Epithelial cell of prostate (primary cell): ENCODE data around the gene SLMAP.
"Not testable (repeated sequence)": the region's sequence is repeated elsewhere in the genome, so short reads cannot be mapped to it uniquely, and the experiment has no call there.

Source experiments
- DNase-seq: peaks from one replicate; pipeline ENCODE4 v3.0.0-alpha.2; 2011; ENCODE audit warnings: low read depth, low spot score
- H3K27ac ChIP-seq: fragments of 450-650 bp; 2 replicates; pipeline ENCODE4 v1.5.1; 2017; ENCODE audit warnings: mild to moderate bottlenecking

Gene SLMAP

DNA sequence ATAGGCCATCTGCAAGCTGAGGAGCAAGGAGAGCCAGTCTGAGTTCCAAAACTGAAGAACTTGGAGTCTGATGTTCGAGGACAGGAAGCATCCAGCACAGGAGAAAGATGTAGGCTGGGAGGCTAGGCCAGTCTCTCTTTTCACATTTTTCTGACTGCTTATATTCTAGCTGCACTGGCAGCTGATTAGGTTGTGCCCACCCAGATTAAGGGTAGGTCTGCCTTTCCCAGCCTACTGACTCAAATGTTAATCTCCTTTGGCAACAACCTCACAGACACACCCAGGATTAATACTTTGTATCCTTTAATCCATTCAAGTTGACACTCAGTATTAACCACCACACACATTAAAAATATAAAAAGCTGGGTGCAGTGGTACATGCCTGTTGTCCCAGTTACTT is 113.0 kb downstream of the SLMAP start:
- DNase-seq, H3K27ac ChIP-seq: not testable (repeated sequence)

DNA sequence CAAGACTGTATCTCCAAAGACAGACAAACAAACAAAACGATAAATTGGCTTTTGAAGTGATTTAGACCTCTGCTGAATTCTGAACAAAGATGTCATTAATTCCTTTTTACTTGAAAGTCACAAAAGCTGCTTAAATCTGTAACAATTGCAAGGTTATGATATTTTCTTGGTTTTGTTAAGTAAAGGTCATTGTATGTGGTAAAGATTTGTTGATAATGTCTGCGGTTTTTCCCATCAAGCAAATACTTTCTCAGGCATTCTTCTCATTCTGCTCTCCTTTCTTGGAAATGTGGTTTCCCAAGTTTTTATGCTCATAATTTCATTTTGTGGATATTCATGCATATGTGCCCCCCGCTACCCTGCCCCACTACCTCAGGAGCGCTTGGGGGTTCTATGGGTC is 116.5 kb downstream of the SLMAP start:
- H3K27ac ChIP-seq, result no peak overlapping the region
- no peak for DNase-seq

DNA sequence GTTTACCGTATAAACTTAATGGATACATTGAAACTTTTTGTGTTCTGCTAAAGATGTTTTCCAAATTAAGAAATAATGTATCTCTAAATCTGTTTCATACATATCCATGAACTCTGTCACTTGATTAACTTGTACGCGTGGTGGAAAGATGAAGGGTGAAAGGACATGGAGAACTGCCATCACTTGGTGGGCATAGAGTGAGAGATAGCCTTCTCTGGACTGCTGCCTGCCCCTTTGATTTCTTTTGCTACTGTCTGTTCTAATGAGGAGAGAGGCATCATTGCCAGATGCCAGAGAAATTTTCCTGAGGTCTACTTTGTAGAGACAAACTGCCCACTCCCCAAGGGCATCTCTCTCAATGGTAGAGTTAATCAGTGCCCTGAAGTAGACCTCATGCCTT is 120.5 kb downstream of the SLMAP start:
- H3K27ac ChIP-seq, result no peak overlapping the region
- no peak for DNase-seq

DNA sequence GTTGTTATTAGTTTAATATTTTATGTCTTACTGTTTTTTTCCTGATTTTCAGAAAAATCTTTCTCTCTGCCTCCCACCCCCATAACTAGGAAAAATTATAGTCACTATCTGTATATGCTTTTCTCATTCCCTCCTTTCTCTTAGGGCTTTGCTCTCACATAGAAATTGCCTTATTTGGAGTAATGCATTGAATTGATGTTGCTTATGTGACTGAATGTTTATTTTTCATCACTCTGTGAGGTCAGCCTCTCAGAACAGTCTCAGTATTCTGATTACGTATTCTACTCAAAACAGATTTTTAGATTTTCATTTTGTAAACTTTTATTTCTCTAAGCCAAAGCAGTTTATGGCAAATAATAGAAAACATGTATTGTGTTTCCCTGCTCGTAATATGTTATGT is 121.0 kb downstream of the SLMAP start:
- no peak for DNase-seq
- H3K27ac ChIP-seq, result no peak overlapping the region

DNA sequence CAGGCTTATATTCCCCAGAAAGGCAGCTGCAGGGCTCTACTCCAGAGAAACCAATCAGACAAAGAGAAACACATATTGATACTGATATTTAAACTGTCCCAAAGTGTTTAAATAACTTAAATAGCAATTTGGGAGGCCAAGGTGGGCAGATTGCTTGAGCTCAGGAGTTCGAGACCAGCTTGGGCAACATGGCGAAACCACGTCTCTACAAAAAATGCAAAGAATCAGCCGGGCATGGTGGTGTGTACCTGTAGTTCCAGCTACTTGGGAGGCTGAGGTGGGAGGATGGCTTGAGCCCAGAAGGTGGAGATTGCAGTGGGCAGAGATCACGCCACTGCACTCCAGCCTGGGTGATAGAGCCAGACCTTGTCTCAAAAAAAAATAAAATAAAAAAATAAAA is 128.3 kb downstream of the SLMAP start:
- not testable (repeated sequence) for DNase-seq, H3K27ac ChIP-seq

DNA sequence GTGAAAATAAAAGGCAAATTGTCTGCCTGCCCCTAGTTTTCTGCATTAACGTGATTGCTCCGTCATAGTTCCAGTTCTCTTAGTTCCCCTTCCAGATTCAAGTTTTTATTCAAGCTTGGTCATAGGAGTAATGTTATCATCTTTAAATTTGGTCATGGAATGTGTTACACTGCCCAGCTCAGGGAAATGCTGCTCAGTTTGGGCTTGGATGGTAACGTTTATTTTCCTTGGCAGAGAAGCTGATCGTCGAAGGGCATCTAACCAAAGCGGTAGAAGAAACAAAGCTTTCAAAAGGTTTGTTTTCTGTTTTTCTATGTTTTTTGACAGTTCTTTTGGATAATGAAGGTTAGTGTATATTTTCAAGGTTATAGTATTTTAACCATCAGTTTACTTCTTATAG is 133.7 kb downstream of the SLMAP start:
- no peak for DNase-seq
- no peak overlapping the region for H3K27ac ChIP-seq

DNA sequence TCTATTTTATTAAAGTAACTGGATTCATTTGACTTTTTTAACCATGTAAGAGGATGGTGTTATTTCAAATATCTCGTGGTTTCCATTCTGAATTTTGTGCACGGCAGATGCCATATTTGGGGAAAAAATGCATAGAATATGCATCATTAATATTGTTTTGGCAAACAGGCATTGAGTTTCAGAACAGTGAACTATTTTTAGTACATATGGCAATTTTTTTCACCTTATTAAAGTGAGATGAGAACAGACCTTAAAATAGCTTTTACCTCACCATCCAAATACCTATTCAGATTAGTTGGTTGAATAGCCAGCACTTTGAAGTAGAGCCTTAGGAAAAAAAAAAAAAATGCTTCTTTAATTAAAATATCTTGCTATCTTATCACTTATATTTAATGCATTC is 134.8 kb downstream of the SLMAP start:
- no peak for DNase-seq

DNA sequence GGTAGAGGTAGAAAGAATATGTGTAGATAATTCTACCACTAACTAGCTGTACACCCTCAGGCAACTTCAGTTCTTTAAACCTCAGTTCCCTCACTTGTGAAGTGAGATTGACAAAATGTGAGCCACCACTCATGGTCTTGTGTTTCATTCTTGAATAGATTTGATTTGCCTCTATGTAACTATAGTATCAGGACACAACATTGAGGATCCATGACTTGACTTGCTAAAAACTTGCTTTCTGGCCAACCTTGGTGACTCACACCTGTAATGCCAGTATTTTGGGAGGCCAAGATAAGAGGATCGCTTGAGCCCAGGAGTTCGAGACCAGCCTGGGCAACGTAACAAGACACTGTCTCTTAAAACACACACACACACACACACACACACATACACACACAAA is 136.3 kb downstream of the SLMAP start:
- H3K27ac ChIP-seq, result no peak overlapping the region
- peak; percentile 16 for DNase-seq

More for the DNA sequence above, 134.8 kb downstream of the SLMAP start:
- no peak overlapping the region for H3K27ac ChIP-seq

DNA sequence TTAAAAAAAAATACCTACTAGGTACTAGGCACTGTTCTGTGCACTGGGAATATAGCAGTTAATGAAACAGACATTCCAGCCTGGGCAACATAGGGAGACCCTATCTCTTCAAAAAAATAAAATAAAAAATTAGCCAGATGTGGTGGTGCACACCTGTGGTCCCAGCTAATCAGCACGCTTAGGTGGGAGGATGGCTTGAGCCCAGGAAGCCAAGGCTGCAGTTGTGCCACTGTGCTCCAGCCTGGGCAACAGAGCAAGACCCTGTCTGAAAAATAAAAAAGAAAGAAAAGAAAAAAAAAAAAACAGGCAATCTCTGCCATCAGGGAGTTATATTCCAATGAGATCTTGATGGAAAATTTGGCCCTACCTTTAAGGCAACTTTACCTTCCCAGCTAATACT is 137.0 kb downstream of the SLMAP start:
- H3K27ac ChIP-seq, result no peak overlapping the region
- DNase-seq, result no peak

DNA sequence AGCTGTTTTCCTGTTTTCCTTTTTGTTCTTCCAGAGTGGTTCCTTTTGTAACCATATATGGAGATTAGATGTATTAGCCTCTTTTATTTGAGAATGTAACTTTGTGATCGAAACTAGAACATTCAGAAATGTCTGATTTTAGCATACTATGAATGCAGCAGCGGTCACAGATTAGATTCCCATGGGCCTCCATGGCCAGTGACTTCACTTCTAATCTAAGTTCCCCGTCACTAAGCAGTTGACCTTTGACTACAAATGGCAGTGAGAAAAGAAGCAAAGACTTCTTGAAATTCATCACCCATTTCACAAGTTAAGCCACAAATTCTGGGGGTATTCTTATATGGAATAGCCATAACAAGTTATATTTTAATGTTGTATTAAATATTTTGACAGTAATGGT is 137.6 kb downstream of the SLMAP start:
- DNase-seq, result no peak
- H3K27ac ChIP-seq, result no peak overlapping the region

DNA sequence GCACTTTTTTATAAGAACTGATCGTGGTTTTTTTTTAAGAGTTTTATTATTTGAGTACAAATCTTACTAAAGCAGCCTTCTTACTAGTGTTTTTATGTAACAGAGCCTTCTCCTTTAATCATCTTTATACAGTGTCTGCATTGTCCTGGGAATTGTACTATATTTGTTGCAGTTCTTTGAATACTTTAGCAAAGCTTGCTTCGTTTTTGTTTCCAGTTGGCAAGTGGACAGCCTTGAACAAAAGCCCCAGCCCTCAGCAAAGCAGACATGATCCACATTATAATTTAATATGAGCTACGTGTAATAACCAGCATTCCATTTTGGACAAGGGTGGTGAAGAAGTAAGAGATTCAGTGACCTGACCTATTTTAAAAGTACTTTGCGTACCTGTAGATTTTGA is 139.9 kb downstream of the SLMAP start:
- DNase-seq, result no peak
- H3K27ac ChIP-seq, result no peak overlapping the region

DNA sequence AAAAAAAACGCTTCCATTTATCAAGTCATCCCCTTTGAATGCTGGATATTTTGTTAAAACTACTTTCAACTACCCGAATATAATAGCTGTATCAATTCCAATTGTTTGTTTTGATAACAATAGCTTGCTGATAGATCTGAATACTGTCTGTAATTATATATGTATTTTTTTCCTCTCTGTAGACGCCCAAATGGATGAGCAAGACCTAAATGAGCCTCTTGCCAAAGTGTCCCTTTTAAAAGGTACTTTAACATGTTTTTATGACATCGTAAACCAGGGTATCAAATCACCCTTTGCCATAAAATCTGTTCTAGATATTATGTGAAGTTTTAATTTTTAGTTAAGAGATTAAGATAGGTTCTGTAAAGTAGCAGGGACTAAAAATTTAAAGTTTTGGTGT is 140.6 kb downstream of the SLMAP start:
- H3K27ac ChIP-seq, result no peak overlapping the region
- DNase-seq, result no peak

DNA sequence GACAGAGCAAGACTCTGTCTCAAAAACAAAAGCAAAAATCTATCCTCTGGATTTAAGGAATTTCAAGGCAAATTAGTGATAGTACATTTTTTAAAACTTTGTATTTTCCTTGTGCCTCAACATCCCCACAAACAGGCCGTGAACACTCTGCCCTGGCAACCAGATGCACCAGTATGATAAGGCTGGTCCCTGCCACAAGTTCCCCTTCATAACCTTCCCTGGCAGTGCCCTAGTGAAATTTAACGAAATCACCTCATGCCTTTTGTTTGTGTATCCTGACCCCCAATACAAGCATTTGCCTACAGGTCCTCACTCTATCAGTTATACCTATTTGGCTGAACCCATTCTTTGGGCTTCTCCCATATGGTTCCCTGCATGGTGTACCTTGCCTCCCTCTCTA is 144.7 kb downstream of the SLMAP start:
- H3K27ac ChIP-seq, result no peak overlapping the region
- no peak for DNase-seq

DNA sequence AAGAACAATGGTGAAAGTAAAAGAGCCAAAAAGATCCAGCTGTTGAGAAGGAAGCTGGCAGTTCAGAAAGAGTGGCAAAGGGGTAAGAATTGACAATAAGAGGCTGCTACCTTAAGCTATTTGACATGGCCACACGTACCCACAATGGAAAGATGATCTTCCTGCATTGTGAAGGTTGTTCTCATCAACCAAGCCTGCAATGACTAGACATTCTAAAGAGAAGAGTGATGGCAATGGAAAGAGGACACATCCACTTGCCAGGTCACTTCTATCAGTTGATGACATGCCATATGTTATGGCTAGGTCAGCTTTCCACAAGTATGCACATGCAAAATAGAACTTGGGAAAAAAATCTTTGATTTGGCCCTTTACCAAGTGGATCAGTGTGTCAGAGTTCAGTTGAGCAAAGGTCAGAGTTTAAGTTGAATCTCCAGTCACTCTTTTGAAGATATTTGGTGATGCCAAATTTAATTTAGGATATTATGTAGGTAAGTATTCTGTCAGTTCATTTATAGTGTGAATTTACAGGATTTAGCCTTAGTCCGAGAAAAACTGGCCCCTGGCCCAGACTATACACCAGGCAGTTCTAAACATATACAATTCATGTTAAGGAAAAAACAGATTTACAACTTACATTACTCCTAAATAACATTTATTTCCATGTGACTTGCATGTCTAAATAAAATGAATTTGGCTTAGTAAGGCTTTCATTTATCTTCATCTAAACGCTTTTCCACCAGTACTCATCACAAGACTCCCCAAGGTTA is 147.2 kb downstream of the SLMAP start:
- no peak overlapping the region for H3K27ac ChIP-seq
- no peak for DNase-seq

DNA sequence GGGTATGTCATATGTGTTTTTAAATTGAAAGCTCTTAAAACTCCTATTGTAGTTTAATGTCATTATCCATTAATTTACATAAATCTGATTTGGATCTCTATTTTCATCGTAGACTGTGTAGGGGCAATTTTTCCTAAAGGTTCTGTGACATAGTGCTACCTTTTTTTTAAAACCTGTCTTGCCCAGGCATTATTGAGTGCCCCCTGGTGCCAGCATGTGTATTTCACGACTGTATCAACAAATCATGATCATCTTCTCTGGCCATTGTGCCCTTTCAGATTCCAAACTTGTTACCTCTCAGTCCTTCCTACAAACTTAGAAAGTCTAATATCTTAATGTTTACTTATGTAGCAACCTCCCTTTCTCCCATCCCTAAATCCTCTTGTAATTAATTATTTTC is 154.9 kb downstream of the SLMAP start:
- no peak overlapping the region for H3K27ac ChIP-seq
- no peak for DNase-seq

DNA sequence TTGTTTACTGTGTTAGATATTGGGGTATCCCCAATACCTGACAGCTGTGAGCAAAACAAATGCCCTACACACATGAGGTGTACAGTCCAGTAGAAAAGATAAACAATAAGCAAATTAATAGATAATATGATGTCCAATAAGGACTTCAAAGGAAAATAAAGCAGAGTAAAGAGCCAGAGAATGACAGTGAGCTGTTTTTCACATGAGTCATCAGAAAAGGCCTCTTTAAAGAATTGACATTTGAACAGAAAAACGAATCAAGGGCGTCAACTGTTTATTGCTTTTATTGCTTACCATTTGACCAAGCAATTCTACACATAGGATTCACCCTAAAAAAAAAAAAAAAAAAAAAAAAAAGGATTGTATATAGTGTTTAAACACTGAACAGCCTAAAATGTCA is 155.5 kb downstream of the SLMAP start:
- no peak overlapping the region for H3K27ac ChIP-seq
- DNase-seq, result no peak

DNA sequence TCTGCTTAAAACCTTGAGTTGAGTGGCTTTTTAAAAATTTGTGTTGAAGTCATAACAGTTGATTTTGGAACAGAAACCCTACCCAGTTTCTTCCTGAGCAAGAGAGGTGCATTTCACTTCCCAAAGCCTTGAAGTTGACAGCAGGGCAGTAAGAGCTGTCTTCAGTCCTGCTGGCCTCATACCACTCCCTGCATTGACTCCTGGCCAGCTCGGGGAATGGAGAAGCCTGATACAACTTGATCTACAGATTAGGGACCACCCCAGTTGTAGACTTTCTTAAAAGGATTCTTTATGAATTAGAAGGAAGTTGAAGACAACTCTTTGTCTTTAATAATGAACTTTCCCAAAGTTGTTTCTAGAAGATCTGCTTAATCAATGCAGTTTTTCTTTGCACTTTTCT is 161.5 kb downstream of the SLMAP start:
- peak overlapping the region; percentile 50 for H3K27ac ChIP-seq
- no peak for DNase-seq

DNA sequence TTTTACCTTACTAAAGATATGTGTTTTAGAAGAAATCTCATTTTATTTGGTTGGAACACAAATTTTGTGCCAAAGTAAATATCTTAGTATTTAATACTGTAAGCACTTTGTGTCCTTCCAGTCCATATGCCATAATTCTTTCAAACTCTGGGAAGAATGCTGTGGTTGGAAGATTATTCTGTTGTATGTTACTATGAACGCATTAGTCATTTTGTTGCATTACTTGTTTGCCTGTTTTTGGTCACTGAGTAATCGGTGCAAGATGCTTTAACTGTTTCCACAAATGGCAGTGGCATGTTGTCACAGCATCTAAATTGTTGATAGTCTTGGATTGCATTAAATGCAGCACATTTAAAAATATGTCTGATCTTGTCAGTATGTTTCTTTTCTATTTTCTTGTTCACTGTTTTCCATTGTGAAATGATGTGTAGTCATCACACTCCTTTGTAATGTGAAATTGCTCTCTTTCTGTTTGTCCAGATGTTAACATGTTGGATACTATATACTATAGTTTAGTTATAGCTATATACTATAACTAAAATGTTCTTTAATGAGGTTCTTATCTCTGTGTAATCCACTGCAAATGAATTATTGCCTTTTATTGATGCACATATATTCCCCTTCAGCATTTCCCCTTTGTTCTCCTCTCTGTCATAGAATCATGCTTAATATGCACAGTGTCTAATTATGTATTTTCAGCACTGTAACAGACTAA is 162.2 kb downstream of the SLMAP start:
- DNase-seq, result peak; percentile 51
- H3K27ac ChIP-seq, result peak overlapping the region; percentile 50

DNA sequence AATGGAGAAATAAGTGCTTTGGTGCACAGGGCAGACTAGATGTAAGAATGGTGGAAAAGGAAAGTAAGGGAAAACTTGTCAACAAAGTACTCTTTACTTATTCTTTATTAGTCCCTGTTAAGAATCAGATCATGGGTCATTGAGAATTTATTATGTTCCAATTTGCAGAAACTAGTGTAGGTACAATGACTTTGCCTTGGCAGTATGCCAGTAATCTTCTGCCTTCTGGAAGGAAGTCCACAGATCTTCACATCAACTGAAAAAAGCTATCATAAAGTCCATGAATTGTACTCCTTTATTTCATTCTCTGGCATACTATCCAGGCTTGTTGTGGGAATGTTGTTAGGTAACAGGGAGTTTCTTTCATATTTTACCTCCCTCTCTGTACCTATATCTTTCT is 163.9 kb downstream of the SLMAP start:
- H3K27ac ChIP-seq, result no peak overlapping the region
- DNase-seq, result no peak

DNA sequence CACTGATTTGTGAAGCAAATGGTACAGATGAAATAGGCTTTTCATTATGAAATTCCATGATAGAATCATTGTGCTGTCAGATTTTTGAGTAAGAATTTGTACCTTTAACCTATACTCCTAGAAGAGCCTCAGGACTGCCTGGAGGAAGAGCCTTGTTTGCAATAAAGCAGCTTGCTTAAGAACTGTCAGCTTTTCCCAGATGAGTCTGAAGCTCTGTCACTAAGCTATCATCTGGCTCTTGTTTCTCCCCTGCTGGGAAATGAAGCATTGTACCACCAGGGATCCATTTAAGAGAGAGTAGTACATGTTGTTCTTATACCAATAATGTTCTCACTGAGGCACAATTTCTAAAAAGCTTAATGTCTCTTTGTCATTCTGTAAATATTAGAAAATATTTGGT is 167.0 kb downstream of the SLMAP start:
- no peak for DNase-seq
- no peak overlapping the region for H3K27ac ChIP-seq

DNA sequence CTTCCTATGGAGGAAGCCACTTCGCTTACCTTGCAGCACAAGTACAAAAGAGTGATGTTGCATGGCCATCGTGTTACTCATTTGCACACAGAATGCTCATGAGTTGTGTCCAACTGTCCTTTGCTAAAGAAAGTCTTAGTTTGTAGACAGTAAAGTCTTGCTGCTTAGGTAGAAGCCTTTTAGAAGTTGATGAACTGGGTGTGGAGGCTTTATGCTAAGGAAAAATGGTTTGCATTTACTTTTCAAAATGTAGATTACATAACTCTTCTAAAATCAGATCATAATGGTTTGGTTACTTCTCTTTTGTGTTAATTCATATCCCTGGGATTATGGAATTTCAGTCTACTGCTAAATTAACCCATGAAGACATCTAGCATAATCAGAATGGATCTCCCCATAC is 167.6 kb downstream of the SLMAP start:
- H3K27ac ChIP-seq, result no peak overlapping the region
- DNase-seq, result no peak

DNA sequence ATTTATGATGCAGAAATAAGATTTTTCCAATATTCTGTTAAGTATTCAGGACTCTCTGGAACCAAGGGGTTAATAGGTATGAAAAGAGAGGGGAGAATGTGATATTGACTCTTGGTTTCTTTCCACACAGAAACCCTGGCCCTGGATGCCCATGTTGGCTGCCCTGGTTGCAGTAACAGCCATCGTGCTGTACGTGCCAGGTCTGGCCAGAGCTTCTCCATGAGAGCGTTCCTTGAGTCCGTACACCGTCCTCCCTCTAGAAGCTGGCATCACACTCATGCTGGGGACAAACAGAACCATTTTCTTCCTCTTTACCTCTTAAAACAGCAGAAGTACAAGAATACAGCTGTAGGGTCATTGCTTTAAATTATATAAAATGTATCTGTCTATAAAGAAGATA is 171.1 kb downstream of the SLMAP start:
- H3K27ac ChIP-seq, result no peak overlapping the region
- DNase-seq, result no peak
